GM10847 (cell line): Measurements from ENCODE around the gene JAG1.

Experiments used
- POLR2A ChIP-seq: IDR thresholded peaks from 2 replicates; pipeline ENCODE4 v1.6.1; 2011; ENCODE audit not compliant: insufficient read length; ENCODE audit errors: extremely low read depth

Gene JAG1

GRCh38 chr20:10626896-10627295 is 46.9 kb downstream of the JAG1 start:
- no peak for TF ChIP-seq POLR2A

- no peak for TF ChIP-seq POLR2A
Observed at GRCh38 chr20:10625641-10626040, 48.2 kb downstream of the JAG1 start.

- no peak for TF ChIP-seq POLR2A
Observed at GRCh38 chr20:10622657-10623418, 51.0 kb downstream of the JAG1 start.

- no peak for TF ChIP-seq POLR2A
Observed at GRCh38 chr20:10621149-10621548, 52.6 kb downstream of the JAG1 start.

- TF ChIP-seq POLR2A: no peak
Observed at GRCh38 chr20:10619427-10619826, 54.4 kb downstream of the JAG1 start.

GRCh38 chr20:10618611-10619245 is 55.1 kb downstream of the JAG1 start:
- no peak for TF ChIP-seq POLR2A

- TF ChIP-seq POLR2A: no peak
Observed at GRCh38 chr20:10616212-10616611, 57.6 kb downstream of the JAG1 start.

GRCh38 chr20:10613911-10614310 is 59.9 kb downstream of the JAG1 start:
- no peak for TF ChIP-seq POLR2A

- no peak for TF ChIP-seq POLR2A
Observed at GRCh38 chr20:10611357-10611756, 62.4 kb downstream of the JAG1 start.

GRCh38 chr20:10610251-10610650 is 63.5 kb downstream of the JAG1 start:
- no peak for TF ChIP-seq POLR2A

- no peak for TF ChIP-seq POLR2A
Observed at GRCh38 chr20:10609770-10610169, 64.0 kb downstream of the JAG1 start.

GRCh38 chr20:10609276-10609675 is 64.5 kb downstream of the JAG1 start:
- TF ChIP-seq POLR2A: no peak

GRCh38 chr20:10605547-10606195 is 68.1 kb downstream of the JAG1 start:
- no peak for TF ChIP-seq POLR2A

GRCh38 chr20:10604865-10605440 is 68.8 kb downstream of the JAG1 start:
- TF ChIP-seq POLR2A: no peak

- no peak for TF ChIP-seq POLR2A
Observed at GRCh38 chr20:10603971-10604864, 69.6 kb downstream of the JAG1 start.

GRCh38 chr20:10603378-10603777 is 70.4 kb downstream of the JAG1 start:
- TF ChIP-seq POLR2A: no peak
